ENCODE measurements around the gene NELFE.
A peak's percentile ranks its signal among the peaks of the same experiment; 100 is the strongest.
"Not testable (repeated sequence)": the region's sequence is repeated elsewhere in the genome, so short reads cannot be mapped to it uniquely, and the experiment has no call there.

The NELFE gene

DNA sequence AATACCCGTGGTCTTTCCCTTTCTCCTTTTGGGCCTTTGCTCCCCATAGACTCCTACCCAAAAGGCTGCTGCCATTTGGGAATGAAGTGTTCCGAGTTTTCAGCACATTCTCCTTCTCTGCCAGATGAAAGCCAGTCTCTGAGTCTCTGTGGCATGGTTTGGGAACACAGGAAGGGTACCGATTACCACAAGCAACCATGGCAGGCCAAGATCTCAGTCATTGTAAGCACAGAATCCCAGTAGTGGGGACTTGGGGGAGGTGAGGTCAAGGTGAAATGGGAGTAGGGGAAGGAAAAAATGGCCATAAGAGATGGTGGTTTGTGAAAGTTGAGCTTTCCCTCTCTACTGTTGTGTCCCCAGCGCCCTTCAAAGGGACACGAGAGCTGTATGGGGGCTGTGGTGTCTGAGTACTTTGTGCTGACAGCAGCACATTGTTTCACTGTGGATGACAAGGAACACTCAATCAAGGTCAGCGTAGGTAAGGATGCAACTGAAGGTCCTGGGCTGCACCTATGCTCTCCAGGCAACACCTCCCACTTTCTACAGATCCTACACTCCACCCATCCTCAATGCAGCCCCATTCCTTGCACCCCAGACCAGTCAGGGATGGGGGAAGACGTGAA is 8.7 kb downstream of the NELFE start:
- no peak for DNase-seq (ENCODE audit: low read depth)

DNA sequence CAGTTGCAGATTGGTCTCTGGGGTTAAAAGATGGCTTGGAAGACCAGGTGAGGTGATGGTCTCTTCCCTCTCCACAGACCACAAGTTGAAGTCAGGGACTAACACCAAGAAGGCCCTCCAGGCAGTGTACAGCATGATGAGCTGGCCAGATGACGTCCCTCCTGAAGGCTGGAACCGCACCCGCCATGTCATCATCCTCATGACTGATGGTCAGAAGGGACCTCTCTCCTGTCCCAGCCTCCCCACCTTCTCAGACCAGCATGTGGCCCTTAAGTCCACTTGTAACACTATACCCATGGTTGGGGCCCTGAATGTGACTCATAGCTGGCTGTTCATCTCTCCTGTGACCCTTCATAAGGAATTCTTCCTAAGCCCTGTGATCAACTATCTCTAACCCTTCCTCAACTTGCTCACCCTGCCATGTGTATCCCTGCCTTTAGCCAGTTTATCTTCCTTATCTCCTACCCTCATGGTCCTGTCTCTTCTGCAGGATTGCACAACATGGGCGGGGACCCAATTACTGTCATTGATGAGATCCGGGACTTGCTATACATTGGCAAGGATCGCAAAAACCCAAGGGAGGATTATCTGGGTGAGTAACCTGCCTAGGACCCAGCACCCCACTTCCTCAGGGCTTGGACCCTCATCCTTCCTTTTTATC is 9.9 kb downstream of the NELFE start:
- DNase-seq (ENCODE audit: low read depth): no peak

DNA sequence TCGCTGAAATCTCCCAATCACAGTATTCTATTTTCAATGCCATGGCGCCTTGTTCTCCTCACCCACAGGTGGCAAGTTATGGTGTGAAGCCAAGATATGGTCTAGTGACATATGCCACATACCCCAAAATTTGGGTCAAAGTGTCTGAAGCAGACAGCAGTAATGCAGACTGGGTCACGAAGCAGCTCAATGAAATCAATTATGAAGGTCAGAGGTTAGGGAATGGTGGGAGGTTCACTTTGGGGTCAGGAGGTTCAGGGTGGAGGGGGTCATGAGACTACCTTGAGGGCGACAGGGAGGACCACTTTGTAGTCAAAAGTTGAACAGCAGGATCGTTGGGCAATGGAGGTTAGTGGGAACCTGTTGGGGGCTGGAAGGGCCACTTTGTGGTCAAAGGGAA is 10.5 kb downstream of the NELFE start:
- no peak for DNase-seq (ENCODE audit: low read depth)

DNA sequence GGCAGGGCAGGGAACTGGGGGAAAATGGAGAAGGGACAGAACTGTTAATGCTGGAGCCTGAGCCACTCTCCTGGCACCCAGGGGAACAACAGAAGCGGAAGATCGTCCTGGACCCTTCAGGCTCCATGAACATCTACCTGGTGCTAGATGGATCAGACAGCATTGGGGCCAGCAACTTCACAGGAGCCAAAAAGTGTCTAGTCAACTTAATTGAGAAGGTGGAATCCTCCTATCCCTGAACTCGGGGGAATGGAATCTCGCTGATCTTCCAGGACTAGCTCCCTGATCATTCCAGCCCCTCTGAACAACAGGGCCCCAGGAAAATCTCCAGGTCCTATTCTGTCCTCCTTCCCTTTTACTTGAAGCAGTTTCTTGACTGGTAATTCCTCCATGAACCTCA is 10.9 kb downstream of the NELFE start:
- DNase-seq (ENCODE audit: low read depth): no peak

DNA sequence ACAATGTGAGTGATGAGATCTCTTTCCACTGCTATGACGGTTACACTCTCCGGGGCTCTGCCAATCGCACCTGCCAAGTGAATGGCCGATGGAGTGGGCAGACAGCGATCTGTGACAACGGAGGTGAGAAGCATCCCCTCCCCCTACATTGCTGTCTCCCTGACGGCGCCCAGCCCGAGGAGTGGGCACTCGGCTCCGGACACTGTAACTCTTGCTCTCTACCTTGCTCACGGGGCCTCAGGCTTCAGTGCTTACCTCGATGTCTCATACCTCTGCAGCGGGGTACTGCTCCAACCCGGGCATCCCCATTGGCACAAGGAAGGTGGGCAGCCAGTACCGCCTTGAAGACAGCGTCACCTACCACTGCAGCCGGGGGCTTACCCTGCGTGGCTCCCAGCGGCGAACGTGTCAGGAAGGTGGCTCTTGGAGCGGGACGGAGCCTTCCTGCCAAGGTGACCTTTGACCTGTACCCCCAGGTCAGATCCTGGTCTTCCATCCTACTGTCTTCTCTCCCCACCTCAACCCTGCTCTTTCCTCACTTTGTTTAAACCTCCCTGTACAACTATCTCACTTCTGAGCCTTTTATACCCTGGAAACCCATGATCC is 11.6 kb downstream of the NELFE start:
- no peak for DNase-seq (ENCODE audit: low read depth)

DNA sequence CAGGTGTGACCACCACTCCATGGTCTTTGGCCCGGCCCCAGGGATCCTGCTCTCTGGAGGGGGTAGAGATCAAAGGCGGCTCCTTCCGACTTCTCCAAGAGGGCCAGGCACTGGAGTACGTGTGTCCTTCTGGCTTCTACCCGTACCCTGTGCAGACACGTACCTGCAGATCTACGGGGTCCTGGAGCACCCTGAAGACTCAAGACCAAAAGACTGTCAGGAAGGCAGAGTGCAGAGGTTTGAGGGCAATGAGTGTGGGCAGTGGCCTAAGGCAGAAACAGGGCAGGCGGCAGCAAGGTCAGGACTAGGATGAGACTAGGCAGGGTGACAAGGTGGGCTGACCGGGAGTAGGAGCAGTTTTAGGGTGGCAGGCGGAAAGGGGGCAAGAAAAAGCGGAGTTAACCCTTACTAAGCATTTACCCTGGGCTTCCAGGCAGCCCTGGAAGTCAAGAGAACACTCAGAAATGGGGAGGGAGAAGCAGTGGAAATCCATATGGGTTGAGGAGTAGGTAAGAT is 12.3 kb downstream of the NELFE start:
- no peak for DNase-seq (ENCODE audit: low read depth)

DNA sequence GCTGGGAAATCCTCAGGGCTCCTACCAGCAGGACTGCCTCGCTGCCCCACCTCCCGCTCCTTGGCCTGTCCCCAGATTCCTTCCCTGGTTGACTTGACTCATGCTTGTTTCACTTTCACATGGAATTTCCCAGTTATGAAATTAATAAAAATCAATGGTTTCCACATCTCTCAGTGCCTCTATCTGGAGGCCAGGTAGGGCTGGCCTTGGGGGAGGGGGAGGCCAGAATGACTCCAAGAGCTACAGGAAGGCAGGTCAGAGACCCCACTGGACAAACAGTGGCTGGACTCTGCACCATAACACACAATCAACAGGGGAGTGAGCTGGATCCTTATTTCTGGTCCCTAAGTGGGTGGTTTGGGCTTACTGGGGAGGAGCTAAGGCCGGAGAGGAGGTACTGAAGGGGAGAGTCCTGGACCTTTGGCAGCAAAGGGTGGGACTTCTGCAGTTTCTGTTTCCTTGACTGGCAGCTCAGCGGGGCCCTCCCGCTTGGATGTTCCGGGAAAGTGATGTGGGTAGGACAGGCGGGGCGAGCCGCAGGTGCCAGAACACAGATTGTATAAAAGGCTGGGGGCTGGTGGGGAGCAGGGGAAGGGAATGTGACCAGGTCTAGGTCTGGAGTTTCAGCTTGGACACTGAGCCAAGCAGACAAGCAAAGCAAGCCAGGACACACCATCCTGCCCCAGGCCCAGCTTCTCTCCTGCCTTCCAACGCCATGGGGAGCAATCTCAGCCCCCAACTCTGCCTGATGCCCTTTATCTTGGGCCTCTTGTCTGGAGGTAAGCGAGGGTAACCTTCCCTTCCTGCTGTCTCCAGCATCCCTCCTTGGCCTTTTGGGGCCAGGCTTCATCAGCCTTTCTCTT is 13.0 kb downstream of the NELFE start, which contains the start of gene CFB:
Gene CFB, plus strand, starts transcription at position 589 of the 863 bp plus-strand sequence. Its CDS starts 127 bp downstream, at position 716.
- DNase-seq (ENCODE audit: low read depth): peak; percentile 75

DNA sequence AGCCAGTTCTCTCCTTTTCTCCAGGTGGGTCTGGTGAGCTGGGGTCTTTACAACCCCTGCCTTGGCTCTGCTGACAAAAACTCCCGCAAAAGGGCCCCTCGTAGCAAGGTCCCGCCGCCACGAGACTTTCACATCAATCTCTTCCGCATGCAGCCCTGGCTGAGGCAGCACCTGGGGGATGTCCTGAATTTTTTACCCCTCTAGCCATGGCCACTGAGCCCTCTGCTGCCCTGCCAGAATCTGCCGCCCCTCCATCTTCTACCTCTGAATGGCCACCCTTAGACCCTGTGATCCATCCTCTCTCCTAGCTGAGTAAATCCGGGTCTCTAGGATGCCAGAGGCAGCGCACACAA is 13.6 kb downstream of the NELFE start:
- DNase-seq (ENCODE audit: low read depth): no peak

DNA sequence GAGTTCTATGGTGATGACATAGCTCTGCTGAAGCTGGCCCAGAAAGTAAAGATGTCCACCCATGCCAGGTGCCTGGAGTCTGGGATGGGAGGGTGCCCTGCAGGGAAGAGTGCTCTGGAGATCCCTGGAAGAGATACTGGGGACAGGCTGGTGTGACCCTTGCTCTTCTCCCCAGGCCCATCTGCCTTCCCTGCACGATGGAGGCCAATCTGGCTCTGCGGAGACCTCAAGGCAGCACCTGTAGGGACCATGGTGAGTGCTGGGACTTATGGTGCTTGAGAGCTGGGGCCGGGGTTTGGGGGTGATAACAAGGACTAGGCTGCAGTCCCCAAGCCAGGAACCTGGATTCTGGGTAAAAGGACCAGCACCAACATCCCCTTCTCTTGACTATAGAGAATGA is 15.0 kb downstream of the NELFE start:
- DNase-seq (ENCODE audit: low read depth): no peak

DNA sequence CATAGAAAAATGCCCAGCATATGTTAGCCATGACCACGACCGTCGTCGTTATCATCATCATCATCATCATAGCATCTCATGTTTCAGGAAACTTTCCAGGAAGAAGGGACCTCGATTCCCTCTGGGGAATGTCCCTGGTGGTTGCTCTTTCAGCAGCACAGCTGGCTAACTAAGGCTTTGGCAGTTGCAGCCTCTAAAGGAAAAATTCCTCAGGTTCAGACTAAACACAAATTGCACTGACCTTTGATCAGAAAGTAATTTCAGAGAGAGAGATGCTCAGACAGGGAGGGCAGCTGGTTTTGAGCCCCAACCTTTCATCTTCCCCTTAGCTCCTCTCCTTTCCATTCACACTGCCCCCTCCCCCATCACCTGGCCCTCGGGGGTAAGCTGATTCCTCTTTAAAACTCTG is 18.5 kb downstream of the NELFE start:
- DNase-seq (ENCODE audit: low read depth): no peak

DNA sequence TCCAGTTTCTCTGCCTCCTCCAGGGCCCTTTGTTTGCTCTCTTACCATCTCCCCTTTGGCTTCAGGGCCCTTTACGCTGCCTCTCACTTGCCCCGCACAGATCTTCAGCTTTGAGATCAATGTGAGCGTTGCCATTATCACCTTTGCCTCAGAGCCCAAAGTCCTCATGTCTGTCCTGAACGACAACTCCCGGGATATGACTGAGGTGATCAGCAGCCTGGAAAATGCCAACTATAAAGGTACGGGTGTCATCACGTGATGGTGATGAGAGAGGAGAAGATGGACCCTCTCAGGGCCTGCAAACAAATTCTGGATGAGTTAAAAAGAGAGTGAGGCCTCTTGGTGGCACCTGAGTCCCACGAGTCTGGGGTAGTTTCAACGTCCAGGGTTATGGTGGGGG is 22.9 kb downstream of the NELFE start:
- no peak for DNase-seq (ENCODE audit: low read depth)

DNA sequence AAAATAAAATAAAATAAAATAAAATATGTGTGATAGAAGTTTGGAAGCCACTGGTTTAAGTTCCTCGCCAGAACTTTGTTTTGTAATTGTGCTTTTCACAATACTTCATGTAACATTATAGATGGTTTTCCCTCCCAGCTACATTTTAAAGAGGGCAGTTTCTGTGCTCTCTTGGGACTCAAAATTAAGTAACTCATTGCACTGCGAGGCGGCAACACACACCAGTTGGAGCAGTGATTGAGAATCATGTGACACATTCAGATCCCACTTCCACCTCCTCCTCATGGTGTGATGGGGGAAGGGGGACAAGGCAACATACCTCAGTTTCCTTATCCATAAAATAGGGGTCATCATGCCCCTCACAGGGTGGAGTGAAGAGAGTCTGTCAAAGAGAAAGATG is 23.8 kb downstream of the NELFE start:
- no peak for DNase-seq (ENCODE audit: low read depth)

DNA sequence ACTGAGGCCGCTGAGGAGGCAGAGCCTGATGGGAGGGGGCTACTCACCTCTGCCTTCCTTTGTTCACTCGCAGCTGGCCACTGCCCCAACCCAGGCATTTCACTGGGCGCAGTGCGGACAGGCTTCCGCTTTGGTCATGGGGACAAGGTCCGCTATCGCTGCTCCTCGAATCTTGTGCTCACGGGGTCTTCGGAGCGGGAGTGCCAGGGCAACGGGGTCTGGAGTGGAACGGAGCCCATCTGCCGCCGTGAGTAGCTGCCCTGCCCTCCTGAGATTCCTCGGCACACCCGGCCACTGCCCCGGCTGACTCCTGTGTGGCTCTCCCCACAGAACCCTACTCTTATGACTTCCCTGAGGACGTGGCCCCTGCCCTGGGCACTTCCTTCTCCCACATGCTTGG is 25.2 kb downstream of the NELFE start:
- no peak for DNase-seq (ENCODE audit: low read depth)

DNA sequence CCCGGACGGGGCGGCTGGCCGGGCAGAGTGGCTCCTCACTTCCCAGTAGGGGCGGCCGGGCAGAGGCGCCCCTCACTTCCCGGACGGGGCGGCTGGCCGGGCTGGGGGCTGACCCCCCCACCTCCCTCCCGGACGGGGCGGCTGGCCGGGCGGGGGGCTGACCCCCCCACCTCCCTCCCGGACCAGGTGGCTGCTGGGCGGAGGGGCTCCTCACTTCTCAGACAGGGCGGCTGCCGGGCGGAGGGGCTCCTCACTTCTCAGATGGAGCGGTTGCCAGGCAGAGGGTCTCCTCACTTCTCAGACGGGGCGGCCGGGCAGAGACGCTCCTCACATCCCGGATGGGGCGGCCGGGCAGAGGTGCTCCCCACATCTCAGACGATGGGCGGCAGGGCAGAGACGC is 26.6 kb downstream of the NELFE start:
- DNase-seq (ENCODE audit: low read depth): not testable (repeated sequence)

DNA sequence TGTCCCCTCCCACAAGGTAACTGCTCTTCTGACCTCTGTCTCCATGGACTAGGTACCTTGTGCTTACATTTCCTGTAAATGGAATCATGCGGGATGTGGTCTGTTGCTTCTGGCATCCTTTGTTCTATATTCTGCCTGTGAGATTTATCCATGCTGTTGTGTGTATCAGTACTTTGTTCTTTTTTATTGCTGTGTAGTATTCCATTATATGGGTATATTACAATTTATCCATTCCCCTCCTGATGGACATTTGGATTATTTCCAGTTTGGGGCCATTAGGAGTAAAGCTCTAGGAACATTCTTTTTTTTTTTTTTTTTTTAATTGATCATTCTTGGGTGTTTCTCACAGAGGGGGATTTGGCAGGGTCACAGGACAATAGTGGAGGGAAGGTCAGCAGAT is 27.8 kb downstream of the NELFE start:
- DNase-seq (ENCODE audit: low read depth): no peak

DNA sequence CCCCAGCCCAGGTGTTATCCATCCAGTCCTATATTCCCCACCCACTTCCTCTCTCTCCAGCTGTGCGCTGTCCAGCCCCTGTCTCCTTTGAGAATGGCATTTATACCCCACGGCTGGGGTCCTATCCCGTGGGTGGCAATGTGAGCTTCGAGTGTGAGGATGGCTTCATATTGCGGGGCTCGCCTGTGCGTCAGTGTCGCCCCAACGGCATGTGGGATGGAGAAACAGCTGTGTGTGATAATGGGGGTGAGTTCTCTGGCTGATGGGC is 30.2 kb downstream of the NELFE start:
- no peak for DNase-seq (ENCODE audit: low read depth)

DNA sequence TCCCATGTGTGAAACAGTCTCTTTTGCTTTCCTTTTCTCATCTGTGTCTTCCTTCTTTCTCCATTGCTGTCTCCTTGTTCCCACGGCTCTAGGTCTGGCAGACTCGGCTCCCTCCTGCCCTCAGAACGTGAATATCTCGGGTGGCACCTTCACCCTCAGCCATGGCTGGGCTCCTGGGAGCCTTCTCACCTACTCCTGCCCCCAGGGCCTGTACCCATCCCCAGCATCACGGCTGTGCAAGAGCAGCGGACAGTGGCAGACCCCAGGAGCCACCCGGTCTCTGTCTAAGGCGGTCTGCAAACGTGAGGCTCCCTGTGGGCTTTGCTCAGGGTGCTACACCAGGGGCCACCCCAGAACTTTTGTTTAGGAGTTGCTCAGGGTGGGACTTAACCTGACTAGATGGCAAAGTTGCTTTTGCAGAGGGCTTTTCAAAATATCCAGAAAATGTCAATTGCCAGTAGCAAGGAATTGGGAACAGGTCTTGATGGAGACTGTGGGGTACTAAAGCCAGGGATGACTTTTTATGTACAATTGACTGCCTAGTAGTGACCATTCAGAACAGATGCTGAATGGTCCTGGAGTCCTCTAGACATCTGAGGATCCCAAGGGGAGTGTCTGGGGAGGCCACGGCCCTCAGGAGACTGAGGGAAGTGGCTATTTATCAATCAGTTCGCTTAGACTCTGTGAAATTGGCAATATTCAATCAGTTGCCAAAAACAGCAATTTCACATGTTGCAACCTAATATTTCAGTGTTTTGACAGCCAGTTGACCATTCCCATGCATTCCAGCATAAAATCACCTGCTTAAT is 30.7 kb downstream of the NELFE start:
- DNase-seq (ENCODE audit: low read depth): no peak

DNA sequence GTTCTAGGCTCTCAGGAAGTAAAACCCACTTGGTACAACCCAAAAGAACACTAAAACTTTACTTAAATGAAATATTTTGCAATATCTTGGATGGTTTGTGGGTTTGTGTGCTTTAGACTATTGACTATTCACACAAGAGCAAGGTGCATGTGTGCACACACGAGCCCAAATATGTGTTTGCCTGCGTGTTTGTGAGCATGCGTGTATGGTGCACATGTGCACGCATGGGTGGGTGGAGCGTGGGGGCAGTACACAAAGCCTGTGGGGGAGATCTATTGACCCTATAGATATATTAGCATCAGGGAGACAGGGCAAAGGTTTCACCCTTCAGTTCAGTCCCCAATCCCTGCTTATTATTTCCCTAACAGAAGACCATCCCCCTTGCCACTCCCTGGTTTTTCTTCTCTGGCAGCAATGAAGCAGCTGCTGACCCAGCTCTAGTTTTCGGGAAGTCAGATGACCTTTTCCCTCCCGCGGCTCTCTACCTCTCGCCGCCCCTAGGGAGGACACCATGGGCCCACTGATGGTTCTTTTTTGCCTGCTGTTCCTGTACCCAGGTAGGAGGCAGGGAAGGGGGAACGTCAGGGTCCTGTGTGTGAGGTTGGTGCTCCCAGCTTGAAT is 31.4 kb downstream of the NELFE start, which contains the start of gene C2:
Gene C2, plus strand, starts transcription at position 476 of the 621 bp plus-strand sequence. Its CDS starts 36 bp downstream, at position 512.
- DNase-seq (ENCODE audit: low read depth): no peak

DNA sequence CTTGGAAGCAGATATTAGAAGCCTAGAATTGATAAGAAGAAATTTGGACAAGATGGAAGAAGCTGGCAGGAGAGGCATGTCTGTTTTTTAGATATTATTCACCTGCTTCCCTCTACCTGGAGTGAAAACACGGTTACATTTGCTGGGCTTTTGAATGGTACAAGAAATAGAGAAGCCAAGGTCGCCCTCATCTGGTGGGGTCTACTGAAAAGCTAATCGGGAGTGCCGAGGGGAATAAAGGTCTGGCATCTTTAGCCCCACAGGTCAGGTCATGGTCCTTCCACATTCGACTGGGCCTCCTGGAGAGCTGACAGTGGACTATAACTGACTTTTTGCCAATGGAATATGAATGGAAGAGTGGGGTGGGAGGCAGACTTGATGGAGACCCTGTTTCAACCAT is 35.8 kb downstream of the NELFE start:
- DNase-seq (ENCODE audit: low read depth): no peak

DNA sequence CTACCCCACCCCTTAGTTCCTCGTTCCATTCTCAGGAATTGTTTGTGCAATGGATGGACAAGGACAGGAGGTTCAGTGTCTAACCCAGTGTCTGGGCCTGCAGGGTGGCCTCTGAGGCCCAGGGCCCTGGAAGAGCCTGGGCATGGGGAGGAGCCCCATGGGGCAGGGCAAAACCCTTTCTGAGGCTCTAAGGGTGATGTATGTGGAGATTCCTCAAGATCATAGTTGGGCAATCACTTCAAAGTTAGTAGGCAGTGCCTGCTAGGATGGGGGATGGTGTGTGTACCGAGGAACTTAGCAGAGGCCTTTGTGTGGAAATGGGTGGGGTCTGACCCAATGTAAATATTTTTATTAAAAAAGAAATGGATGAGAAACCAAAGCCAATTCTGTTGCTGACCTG is 38.0 kb downstream of the NELFE start:
- DNase-seq (ENCODE audit: low read depth): no peak

DNA sequence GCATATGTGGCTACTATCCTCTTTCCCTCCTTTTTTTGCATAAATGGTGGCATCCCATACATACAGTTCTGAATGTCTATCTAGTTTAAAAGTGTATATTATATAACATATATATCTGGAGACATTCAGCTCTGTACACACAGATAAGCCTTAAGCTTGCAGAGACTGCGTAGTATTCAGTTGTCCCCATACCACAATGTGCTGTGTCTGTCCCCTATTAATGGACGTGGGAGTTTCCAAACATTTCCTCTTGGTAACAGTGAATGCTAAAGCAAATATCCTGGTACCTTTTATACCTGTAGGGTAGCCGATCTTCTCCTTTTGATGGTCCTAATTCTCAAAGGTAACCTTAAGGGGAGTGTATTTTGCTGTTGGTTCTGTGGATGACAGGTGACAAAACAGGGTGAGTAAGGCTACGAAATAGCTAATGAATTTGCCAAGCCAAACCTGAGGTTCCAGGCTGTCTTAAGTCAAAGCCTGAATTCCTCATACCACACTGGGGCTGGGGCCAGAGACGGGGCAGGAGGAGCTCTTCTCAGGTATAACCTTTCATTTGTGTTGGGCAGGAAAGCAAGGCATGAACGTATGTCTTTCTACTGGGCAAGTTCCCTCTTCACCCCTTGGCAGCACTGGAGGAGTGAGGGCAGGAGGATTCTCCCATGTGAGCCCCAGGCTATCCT is 39.0 kb downstream of the NELFE start:
- DNase-seq (ENCODE audit: low read depth): no peak

Measured in GM04504 (cell line).